Left ventricle myocardium superior (tissue), 1 donor: ENCODE results near the gene MIB1. TPM values are rescaled to one million over a fixed set of nuclear protein-coding genes. Genes with fewer than 3 reads are reported as not detected.

Experiments used
- ATAC-seq: fragments of 200-7000 bp; cut with Tn5 transposase; one replicate; pipeline ENCODE4 v1.9.1; 2020; ENCODE audit warnings: mild to moderate bottlenecking, moderate library complexity
- DNase-seq: peaks from one replicate; pipeline ENCODE4 v3.0.0-alpha.2; 2020
- intact Hi-C: fragments of 100-400 bp; cut with micrococcal nuclease; formaldehyde crosslinking; loops from one replicate; pipeline ENCODE4 v1.11.0; 2022
- total RNA-seq: library from RNA; stranded (reverse); fragmentation: NEBNext Ultra II Directional; extraction: Animal tissue kit (Norgen Biotek cat#: 25700); gene quantifications from one replicate; pipeline ENCODE4 v1.2.1, GENCODE V29; 2021
- donor health status: DM: no; HTN: yes; CAD: no; lungs with severe emphysema.

The MIB1 gene
- total RNA-seq, 1 donor from 2014 or later = 18.9 TPM

DNA sequence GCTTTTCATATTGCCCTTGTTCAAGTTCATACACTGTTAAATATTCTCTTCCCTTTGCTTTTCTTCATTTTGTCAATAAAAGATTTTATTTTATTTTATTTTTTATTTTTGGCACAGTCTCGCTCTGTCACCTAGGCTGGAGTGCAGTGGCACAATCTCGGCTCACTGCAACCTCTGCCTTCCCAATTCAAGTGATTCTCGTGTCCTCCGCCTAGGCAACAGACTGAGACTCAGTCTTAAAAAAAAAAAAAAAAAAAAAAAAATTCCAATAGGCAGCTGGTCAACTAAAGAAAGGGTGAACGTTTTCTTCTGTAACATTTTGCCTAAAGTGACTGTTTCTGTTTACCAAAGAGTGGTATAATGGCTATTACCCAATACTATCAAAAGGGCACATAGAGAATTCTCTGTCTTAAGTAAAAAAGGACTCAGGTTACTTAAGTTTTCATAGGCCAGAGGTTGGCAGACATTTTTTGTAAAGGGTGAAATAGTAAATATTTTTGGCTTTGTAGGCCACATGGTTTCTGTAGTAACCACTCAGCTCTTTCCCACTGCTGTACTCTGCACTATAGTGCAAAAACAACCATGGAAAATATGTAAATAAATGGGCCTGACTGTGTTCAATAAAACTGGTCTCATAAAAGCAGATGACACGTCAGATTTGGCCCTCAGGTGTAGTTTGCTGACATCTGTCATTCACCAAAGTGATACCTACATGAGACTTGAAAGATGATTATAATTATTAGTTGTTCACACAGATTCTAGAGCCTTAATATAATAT lies 113.4 kb downstream of the MIB1 start:
- ATAC-seq = no peak

DNA sequence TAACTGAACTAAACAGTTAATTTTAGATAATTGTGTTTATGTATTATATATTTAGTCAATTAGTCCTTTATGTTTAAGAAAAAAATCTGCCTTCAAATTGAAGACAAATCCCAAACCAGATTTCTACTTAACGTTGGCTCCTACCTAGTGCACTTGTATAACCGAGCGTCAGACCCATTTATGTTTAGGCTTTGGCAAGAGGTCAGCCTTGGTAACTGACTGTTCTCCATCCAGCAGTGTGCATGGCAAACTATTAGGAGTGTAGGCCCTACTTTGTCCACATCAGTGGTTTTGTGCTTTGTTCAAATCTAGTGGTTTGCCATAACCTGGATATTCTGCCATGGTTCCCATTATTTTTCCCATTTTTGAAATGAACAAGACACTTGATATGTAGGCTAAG lies 114.8 kb downstream of the MIB1 start:
- intact Hi-C loops = loop anchor here (10.0 kb wide), 1 partner anchor 539 kb away; no protein-coding TSS in a partner anchor
- ATAC-seq = peak; percentile 64
- DNase-seq = no peak

More for the DNA sequence above, 113.4 kb downstream of the MIB1 start:
- intact Hi-C loops = loop anchor here (10.0 kb wide), 1 partner anchor 541 kb away; no protein-coding TSS in a partner anchor
- no peak for DNase-seq

DNA sequence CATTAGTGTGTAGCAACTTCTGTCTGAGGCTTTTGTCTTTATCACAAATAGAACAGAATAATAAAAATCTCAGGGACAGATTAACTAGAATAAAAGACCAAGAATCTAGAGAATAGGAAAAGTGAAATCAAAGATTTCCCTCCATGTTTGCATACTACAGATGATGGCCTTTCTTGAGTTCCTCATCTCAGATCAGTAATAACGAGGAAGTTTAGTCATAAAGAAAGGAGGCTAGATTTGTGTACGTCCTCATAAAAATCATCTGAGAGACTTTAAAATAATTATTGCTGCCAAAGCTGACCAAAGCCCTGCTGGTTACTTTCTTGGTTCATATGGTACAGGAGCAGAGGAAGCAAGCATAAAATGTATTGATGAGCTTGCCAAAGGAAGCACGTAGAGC lies 117.3 kb downstream of the MIB1 start:
- DNase-seq (no peak), ATAC-seq (no peak)
- intact Hi-C loops = loop anchor here (10.0 kb wide), 1 partner anchor 537 kb away; no protein-coding TSS in a partner anchor

DNA sequence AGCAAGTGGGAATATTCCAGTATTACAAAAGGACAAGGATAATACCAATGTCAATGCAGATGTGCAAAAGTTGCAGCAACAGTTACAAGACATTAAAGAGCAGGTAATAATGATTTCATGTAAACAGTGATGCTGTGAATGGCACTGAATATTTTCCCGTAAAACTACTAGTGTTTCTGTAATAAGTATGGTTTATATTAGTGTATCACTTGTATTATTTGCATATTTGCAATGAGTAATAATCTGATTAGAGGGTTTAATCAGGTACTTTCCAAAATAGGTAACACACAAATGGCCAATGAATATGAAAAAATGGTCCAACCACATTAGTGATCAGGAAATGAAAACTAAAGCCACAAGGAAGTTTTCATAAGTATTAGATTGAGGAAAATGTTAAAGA lies 118.0 kb downstream of the MIB1 start:
- no peak for DNase-seq
- no peak for ATAC-seq
- intact Hi-C loops = loop anchor here (10.0 kb wide), 1 partner anchor 536 kb away; no protein-coding TSS in a partner anchor

DNA sequence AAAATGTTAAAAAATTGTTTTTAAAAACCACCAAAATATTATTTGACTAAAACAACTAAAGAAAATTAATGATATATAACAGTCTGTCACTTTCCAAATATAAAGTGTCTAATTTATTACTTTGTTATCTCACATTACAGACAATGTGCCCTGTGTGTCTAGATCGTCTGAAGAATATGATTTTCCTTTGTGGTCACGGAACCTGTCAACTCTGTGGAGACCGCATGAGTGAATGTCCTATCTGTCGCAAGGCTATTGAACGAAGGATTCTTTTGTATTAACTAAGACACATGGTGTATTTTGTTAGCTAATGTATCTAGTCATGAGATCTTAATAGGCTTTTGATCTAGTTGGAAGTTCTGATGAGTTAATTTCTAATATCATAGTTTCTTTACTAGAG lies 123.8 kb downstream of the MIB1 start:
- intact Hi-C loops = no loop called here
- no peak for DNase-seq
- ATAC-seq = no peak

DNA sequence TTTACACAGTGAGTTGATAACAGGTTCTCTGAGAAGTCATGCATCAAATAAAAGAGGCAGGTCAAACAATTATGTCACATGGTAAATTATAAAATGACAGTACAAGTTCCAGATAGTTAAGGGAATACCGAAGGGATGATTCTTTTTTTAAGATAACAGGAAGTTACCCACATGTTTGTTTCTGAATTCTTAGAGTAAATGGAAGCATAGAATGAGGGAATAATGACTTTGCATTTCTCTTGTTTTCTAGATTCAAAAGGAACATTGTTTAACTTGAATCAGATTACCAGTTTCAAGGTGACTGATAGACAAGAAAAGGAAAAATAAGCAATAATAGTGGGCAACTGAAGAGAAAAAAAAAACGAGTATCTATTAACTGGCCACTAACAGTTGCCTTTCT lies 124.5 kb downstream of the MIB1 start:
- intact Hi-C loops = no loop called here
- no peak for ATAC-seq
- DNase-seq = no peak

DNA sequence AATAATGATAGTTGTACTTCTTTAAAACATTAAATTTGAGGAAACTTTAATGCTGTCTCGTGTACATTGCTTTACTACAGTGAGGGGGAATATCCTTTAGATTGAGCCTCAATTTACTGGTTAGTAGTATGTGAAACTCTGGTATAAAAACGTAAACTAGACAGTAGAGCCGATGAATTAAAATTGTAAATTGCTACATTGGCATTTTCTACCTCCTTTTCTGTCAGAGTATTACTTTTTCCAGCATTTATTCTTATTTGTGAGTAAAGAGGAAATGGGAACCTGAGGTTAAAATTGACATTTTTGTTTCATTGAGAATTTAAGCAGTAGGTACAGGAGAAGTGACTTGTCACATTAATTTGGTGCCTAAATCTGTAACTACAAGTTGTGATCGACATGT lies 128.2 kb downstream of the MIB1 start:
- DNase-seq (no peak), ATAC-seq (no peak)
- intact Hi-C loops = no loop called here

DNA sequence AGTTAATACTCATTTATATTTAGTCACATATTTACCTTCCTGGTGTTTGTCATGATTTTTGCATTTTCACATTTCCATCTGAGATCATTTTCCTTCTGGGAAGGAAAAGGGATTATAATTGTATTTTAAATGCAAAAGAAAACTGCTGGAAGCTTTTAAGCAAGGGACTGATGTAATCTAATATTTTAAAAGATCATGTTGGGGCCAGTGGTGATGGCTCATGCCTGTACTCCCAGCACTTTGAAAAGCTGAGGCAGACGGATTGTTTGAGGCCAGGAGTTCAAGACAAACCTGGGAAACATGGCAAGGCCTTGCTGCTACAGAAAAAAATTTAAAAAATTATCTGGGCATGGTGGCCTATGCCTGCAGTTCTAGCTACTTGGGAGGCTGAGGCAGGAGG lies 149.0 kb downstream of the MIB1 start:
- ATAC-seq (no peak), DNase-seq (no peak)
- intact Hi-C loops = no loop called here

DNA sequence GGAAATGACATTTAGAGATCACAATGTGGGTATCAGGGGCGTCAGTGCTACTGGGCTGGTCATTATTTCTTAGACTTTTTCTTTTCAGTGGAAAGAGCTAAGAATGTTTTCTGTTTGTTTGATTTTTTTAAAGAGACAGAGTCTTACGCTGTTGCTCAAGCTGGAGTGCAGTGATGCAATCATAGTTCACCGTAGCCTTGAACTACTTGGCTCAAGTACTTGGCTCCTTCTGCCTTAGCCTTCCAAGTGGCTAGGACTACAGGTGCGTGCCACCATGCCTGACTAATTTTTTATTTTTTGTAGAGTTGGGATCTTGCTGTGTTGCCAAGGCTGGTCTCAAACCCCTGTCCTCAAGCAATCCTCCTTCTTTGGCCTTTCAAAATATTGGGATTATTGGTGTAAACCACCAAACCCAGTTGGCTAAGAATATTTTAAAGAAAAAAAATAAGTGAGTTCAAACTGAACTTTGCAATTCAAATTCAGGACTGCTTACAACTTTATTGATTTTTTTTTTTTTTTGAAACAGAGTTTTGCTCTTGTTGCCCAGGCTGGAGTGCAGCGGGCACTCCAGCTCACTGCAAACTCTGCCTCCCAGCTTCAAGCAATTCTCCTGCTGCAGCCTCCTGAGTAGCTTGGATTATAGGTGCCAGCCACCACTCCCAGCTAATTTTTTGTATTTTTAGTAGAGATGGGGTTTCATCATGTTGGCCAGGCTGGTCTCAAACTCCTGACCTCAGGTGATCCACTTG lies 154.2 kb downstream of the MIB1 start:
- DNase-seq (no peak), ATAC-seq (no peak)
- intact Hi-C loops = no loop called here

DNA sequence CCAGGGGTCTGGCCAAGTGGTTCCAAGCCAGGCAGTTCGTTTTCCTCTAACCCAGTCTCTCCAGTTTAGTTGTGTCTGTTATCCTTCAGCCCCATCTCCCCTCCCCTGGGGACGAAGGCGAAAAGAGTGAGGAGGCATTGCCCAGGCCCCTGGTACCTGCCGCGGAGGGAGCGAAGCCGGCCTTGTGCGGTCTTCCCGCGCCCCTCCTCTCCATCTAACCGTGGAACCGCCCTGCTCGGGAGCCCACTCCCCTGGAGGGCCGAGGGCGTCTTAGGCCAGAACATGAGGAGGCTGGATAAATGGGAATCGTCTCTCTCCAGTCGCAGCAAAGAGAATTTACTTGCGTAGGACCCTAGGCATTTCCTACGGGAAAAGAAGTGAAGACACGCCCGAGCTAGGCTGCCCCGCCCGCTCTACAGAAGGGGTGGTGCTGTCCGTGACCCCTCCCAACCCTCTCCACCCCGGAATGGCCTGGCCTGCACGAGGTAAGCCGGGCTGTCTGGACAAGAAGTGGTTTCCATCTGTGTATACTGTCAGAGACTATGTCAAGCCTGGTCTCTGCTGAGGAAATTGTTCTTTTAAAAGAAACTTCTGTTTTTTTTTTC lies 156.2 kb downstream of the MIB1 start:
- ATAC-seq (peak; percentile 68), DNase-seq (peak; percentile 40)
- intact Hi-C loops = no loop called here

DNA sequence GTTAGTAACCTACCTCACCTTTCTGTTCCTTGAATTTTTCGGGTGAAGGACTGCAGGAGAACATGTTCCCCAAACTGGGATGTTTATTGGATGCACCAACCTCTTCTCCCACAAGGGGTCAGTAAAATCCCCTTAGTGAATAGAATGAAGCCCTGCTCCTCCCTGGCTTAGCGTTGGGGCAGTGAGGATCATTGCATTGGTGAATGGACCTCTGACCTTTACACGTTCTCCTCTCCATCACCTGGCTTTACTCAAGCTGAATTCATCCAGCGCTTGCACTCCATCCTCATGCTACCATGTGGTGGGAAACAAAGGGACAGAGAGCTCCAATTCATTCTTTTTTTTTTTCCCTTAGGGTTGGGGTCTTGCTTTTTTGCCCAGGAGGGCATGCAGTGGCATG lies 157.2 kb downstream of the MIB1 start:
- DNase-seq (no peak), ATAC-seq (peak; percentile 81)
- intact Hi-C loops = no loop called here

DNA sequence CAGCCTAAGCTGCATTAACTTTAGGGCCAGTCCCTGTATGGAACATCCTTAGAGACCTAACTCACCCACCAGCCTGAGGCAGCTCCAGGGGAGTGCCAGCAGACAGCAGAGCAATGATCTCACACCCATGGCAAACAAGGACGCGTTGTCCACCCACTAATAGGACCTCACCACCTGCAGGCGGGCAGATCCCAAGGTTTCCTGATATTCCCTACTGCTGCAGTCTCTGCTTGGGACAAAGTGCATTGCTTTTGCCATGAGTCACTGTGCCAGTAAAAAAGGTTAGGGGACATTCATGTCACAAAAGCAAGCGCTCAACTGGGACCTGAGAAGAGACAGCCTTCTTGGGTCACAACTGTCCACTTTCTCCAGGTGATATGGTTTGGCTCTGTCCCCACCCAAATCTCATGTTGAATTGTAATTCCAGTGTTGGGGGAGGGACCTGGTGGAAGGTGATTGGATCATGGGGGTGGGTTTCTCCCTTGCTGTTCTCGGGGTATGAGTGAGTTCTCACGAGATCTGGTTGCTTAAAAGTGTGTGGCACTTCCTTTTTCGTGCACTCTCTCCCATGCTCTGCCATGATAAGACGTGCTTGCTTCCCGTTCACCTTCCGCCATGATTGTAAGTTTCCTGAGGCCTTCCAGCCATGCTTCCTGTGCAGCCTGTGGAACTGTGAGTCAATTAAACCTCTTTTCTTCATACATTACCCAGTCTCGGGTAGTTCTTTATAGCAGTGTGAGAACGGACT lies 160.2 kb downstream of the MIB1 start:
- DNase-seq = no peak
- intact Hi-C loops = no loop called here
- no peak for ATAC-seq

DNA sequence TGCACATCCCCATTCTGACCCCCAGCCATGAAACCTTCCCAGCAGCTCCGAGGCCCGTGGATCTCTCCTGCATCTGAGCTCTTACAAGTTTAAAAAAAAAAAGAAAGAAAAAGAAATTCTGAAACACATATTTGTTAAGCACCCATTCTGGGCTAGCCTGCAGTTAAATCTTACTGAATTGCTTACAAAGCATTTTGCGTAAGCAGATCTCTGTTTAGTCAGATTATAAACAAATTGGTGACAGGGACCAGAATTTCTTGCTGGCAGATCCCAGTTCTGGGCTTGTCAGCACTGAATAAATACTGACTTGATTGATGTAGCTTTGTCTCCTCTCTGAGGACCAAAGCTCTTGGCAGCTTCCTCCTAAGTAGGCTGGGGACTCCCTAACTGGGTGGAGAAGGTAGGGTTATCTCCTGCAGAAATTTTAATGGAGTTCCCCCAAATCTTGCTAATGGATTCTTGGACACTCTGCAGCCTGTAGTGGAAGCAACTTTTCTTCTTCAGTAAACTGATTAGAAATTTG lies 160.9 kb downstream of the MIB1 start:
- intact Hi-C loops = no loop called here
- ATAC-seq = no peak
- DNase-seq = no peak

DNA sequence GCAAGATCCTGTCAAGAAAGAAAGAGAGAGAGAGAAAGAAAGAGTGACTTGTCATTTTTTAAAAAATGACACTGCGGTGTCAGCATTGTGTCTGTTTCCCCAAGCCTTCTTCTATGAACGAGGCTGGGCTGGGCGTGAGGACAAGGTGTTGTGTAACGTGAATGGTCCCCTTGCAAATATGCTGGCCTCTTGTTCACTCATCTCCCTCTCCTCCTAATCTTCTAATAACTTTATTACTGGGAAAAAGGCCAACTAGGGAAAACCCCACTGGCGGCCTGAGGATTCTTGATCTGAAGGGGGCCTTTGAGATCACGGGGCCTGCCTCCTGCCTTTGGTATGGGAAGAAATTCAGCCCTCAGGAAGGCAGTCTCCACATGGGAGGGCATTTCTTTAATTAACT lies 163.1 kb downstream of the MIB1 start:
- no peak for ATAC-seq
- DNase-seq = no peak
- intact Hi-C loops = no loop called here

DNA sequence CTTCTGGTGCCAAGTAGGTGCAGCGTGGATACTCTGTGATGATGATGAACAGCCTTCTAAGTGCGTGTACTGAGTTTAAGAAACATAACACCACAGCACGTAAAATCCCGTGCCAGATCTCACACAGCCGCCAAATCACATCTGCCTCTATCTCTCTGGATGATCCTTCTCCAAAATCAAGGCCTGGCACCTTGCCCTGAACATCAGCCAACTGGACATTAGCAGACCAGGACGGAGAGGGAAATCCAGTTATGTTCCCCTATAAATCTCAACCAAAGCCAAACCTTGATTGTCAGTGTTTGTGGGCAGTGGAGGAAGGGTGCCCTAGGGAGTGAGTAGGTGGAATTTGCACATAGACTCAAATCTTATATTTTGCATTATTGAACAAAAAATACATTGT lies 164.3 kb downstream of the MIB1 start:
- peak; percentile 39 for DNase-seq

DNA sequence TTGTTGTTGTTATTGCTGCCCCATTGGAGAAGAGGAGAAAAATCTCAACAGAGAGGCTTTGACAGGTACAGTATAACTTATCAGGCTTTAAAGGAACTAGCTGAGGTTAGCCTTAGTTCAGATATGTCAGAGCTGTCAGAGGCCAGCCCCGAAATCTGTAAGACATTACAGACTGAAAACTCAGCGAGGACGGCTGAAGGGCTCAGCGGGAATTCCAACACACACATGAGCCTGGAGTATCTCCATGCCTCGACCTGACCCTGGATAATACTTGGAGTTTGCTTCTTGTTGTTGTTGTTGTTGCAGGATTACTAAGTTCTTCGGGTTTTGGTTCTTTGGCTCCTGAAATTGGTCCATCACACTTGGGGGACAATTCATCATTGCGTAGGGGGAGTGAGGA lies 166.9 kb downstream of the MIB1 start:
- intact Hi-C loops = no loop called here
- ATAC-seq = no peak
- no peak for DNase-seq

More for the DNA sequence above, 164.3 kb downstream of the MIB1 start:
- no peak for ATAC-seq
- intact Hi-C loops = no loop called here

DNA sequence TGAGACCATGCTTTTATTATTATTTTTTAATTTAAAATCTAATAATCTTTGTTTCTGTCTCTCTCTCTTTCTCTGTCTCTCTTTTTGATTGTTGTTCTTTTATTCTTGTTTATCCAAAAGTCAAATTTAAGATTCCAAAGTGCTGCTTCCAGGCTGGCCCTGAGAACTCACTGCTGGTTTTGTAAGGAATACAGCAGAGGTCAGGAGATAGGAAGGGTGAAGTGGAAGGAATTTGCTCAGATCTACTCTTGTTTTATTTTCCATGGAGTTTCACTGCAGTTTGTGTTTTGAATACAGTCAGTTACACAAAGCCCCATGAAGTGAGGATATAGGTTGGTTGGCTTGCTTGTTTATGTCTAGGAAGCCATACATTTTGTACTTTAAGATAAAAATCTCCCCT lies 168.1 kb downstream of the MIB1 start:
- DNase-seq = no peak
- intact Hi-C loops = no loop called here
- no peak for ATAC-seq

DNA sequence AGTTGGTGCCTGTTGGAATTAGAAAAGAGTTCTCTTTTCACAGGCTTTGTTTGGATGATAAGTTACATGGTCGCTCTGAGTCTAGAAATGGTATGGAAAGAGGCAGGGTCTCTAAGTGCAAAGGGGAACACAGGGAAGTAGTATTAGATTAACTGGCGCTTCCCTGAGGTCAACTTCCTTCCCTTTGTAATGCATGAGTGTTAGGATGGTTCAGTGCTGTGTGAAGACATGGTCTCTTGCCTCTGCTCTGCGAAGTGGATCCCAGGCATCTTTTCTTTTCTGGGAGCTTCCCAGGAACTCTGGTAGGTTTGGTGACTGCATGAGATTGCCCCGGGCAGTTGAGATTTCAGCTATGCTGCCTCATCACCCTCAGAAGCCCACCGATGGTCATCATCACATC lies 170.3 kb downstream of the MIB1 start:
- intact Hi-C loops = loop anchor here (10.0 kb wide), 1 partner anchor 654 kb away; no protein-coding TSS in a partner anchor
- DNase-seq = no peak
- ATAC-seq = no peak

DNA sequence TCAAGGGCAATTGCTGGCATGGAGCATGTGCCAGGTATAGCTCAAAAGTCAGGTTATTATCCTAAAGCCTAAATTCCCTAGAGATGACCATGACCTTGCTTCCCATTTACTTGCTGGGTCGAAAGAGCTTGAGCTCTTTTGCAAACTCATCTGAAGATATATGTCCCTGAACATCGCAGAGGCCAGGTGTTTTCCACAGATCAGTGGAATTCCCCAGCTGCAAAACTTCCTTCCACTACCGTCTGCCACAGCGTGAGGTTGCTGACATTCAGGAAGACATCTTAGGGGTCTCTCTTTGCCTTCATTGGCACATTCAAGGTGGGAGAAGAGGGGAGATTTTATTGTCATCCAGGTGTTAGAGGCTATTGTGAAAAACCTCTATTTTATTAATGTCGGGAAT lies 171.0 kb downstream of the MIB1 start:
- ATAC-seq (no peak), DNase-seq (no peak)
- intact Hi-C loops = loop anchor here (10.0 kb wide), 1 partner anchor 653 kb away; no protein-coding TSS in a partner anchor
